ENCODE data around the gene CCDC157. TPM values are rescaled to one million over a fixed set of nuclear protein-coding genes. Genes with fewer than 3 reads are reported as not detected.

The CCDC157 gene
- total RNA-seq, 2 donors from 2014 or later = 2.9 TPM; not detected in 1

DNA sequence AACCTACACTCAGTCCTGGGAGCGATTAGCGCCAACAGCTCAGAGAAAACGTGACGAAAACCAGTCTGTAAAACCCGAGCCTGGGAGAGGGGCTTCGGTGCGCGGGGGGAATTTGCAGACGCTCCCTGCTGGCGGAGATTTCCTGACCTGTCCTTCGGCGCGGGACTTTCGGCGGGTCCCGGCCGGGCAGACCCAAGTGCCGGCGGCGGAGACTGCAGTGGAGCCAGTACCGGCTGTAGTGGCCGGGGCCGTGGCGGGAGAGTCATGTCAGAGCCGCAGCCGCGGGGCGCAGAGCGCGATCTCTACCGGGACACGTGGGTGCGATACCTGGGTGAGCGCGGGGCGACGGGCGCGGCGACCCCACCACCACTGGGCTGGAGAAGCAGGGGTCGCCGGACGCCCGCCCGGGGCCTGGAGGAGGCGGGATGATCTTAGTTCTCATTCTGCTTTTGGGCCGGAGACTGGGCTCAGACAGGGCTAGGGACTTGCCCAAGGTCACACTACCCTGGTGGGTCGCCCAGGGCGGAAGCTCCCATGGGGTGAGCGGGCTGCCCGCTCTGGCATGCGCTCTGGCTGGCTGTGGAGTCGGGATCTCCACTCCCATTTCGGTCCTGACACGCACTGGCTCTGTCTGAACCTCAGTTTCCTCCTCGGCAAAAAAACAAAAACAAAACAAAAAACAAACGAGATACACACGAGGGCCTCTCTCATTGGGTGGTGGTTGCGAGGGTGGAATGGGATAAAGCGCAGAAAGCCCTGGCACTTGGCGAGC is 69.0 kb downstream of the CCDC157 start, which contains the start of gene MTFP1:
MTFP1 (plus strand) TSS at position 153 of the 772 bp plus-strand sequence; CDS start at position 265, 112 bp downstream.
- ATAC-seq (peak in 1 of 2 donors; percentile 6), DNase-seq (ENCODE audit: low spot score in 2 of 2) (peak; percentile 56 to 65)
- H3K9me3 Mint-ChIP-seq = no peaks in the 10 kb centered on the region

More for the DNA sequence above, 69.0 kb downstream of the CCDC157 start, which contains the start of gene MTFP1:
- peak within 1 kb of the TSS; percentile 95 to 97 for H3K27ac Mint-ChIP-seq
- peaks cover 12 to 35% of the 10 kb centered on the region in 2 donors for H3K36me3 Mint-ChIP-seq

Other genes with a start within 250 kb of the CCDC157 start
- gene LIF, start 110.2 kb upstream of the CCDC157 start, total RNA-seq = 100 to 1,000 TPM in 1 of 2 donors, 10 to 100 TPM in 1; 68.9 to 522 TPM
- 10 to 100 TPM; 16.1 to 40.4 TPM for gene OSM, start 90.2 kb upstream of the CCDC157 start, total RNA-seq
- gene CASTOR1, start 67.5 kb upstream of the CCDC157 start, total RNA-seq = 1 to 10 TPM; 6.3 to 7.5 TPM
- gene TBC1D10A, start 30.1 kb upstream of the CCDC157 start, total RNA-seq = 10 to 100 TPM; 27.2 to 36.9 TPM
- gene SF3A1, start 113 bp upstream of the CCDC157 start, total RNA-seq = 100 to 1,000 TPM; 229 to 281 TPM
- 10 to 100 TPM in 1 of 2 donors, 1 to 10 TPM in 1; 6.8 to 11.8 TPM for gene RNF215, start 30.4 kb downstream of the CCDC157 start, total RNA-seq
- 10 to 100 TPM; 13.9 to 16.3 TPM for gene SEC14L2, start 40.0 kb downstream of the CCDC157 start, total RNA-seq
- 10 to 100 TPM; 17.9 to 68.3 TPM for gene MTFP1, start 68.8 kb downstream of the CCDC157 start, total RNA-seq
- not detected for gene SEC14L3, start 115.0 kb downstream of the CCDC157 start, total RNA-seq
- gene SEC14L4, start 148.7 kb downstream of the CCDC157 start, total RNA-seq = under 1 TPM in 1 of 2 donors, not detected in 1; 0.16 TPM
- gene SEC14L6, start 189.7 kb downstream of the CCDC157 start, total RNA-seq = not detected
- under 1 TPM in 1 of 2 donors, not detected in 1; 0.70 TPM for gene GAL3ST1, start 217.7 kb downstream of the CCDC157 start, total RNA-seq
- gene PES1, start 234.9 kb downstream of the CCDC157 start, total RNA-seq = 100 to 1,000 TPM in 1 of 2 donors, 10 to 100 TPM in 1; 22.4 to 113 TPM

All from activated naive CD4-positive, alpha-beta T cell treated with anti-CD3 and anti-CD28 coated beads, Interleukin-2, amount 50 U/mL, for 72 hours (primary cell).